GM18873 (cell line): Measurements from ENCODE around the gene TPP1.

Experiments used
- ATAC-seq: cut with Tn5 transposase; IDR thresholded peaks from one replicate; pipeline ENCODE4 v1.9.1; 2021; ENCODE audit warnings: mild to moderate bottlenecking, moderate library complexity, moderate number of reproducible peaks; ENCODE audit not compliant: unreplicated experiment, low FRiP score

The TPP1 gene

GRCh38 chr11:6568191-6568918 is 50.9 kb downstream of the TPP1 start:
- ATAC-seq: no peak

GRCh38 chr11:6567371-6567745 is 51.9 kb downstream of the TPP1 start:
- ATAC-seq: no peak

GRCh38 chr11:6566704-6567370 is 52.4 kb downstream of the TPP1 start:
- no peak for ATAC-seq

GRCh38 chr11:6565988-6566703 is 53.1 kb downstream of the TPP1 start:
- no peak for ATAC-seq

- no peak for ATAC-seq
These were observed 53.9 kb downstream of the TPP1 start for GRCh38 chr11:6565325-6565724.

- no peak for ATAC-seq
These were observed 55.6 kb downstream of the TPP1 start for GRCh38 chr11:6563667-6564066.

- no peak for ATAC-seq
These were observed 56.1 kb downstream of the TPP1 start for GRCh38 chr11:6563121-6563619.
